GM12874 (cell line): ENCODE measurements around the gene RPH3AL.

Experiments used
- CTCF ChIP-seq: IDR thresholded peaks from 2 replicates; pipeline ENCODE4 v1.5.1; 2011; ENCODE audit warnings: low read depth, mild to moderate bottlenecking, control low read depth, low read length, moderate library complexity; ENCODE audit not compliant: insufficient read depth

RPH3AL gene

GRCh38 chr17:352421-353212, at the start of gene RPH3AL:
TSS of gene RPH3AL (minus strand) at chr17:352807. CDS start at chr17:327543, 25,264 bp downstream.
- no peak for TF ChIP-seq CTCF

GRCh38 chr17:400257-400656, 47.6 kb upstream of the RPH3AL start:
- TF ChIP-seq CTCF: no peak

DNA sequence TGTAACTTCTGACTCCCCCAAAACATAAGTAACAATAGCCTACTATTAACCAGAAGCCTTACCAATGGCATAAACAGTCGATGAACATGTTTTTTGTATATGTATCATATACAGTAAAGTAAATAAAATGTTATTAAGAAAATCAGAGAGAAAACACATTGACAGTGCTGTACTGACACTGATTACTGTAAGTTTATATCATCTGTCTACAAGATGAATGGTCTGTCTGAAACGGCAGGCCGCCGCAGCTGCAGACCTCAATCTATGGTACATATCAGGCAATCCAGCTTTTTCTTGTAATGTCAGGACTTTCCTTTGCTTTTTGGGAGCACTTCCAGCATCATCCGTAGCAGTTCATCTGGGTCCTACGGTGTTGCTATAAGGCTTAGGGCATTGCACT, 44.2 kb upstream of the RPH3AL start:
- TF ChIP-seq CTCF: no peak

- TF ChIP-seq CTCF: no peak
These were observed 43.4 kb upstream of the RPH3AL start for GRCh38 chr17:395974-396373.

DNA sequence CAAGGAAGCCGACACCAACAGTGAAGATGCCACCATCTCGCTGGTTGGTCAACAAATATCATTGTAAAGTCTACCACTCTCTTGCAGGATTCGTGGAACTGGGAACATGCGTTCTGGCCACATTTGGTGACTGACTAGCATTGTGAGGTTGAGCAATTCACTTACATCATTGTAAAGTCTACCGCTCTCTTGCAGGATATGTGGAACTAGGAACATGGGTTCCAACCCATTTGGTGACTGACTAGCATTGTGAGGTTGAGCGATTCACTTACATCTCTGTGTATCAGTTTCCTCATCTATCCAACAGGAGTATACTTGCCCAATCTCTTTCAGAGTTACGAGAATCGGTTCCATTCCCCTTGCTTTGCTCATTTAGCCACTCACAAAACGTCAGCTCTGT, 42.6 kb upstream of the RPH3AL start:
- no peak for TF ChIP-seq CTCF

DNA sequence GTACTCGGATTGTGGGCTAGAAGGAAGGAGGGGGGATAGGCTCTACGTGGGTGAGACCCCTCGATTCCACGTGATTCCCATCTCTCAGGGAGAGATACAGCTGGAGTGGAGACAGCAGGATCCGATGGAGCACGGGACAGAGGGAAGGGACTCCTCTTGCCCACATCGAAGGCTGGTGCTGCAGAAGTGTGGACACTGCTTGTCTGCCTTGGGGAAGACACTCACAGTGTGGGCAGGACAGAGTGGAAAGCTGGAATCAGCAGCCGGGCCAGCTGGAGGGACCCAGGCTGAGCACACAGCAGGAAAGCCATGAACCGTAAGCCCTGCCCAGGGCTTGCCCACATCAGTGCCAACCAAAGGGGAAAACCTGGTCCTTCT, 42.1 kb upstream of the RPH3AL start:
- no peak for TF ChIP-seq CTCF

GRCh38 chr17:393806-394717, 41.5 kb upstream of the RPH3AL start:
- TF ChIP-seq CTCF: no peak
